ENCODE data around the gene NEAT1.
"Not testable (repeated sequence)": the region's sequence is repeated elsewhere in the genome, so short reads cannot be mapped to it uniquely, and the experiment has no call there.

The NEAT1 gene

DNA sequence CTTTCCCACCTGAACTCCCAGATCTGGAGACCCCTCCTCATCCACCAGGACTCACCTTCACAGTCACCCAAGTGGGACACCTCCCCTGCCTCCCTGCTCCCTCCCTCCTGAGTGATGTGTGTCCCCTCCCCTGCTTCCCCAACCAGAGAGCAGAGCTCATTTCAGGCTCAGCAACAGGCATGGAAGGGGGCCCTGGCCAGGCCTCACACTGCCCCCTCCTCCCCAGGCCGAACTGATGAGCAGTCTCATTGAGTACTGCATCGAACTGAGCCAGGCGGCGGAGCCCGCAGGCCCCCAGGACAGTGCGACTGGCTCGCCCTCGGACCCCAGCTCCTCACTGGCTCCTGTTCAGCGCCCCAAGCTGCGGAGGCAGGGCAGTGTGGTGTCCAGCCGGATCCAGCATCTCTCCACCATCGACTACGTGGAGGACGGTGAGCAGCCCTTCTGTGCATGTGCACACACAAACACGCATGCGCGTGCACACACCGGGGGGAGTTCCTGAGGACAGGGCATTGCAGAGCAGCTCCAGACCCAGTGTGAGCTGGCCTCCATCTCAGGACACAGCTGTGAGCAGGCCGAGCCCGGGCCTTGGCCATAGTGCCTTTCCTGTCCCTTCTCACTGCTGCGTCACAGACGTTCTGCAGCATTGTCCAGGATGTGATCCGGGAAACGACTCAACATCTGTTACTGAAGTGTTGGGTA, 17.8 kb upstream of the NEAT1 start:
- no peak for DNase-seq (ENCODE audit: low read depth, low spot score)

- no peak for DNase-seq (ENCODE audit: low read depth, low spot score)
These were observed 11.5 kb upstream of the NEAT1 start for GRCh38 chr11:65410936-65411680.

DNA sequence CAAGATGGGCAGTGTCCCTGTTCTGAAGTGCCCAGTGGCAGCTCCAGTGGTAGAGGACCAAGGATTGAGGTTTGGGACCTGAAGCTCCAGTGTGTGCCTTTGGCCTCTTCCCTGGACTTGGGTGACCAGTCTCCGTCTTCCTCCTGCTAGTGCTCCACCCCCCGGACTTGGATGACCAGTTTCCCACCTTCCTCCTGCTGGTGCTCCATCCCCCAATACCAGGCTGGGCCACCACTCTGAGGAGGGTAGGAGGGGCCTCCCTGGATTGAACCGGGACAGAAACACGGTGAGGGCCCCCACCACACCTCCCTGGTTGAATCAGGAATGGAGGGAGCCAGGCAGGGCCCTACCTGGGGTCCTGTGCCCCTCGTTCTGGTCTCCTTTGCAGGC, 10.9 kb upstream of the NEAT1 start:
- no peak for DNase-seq (ENCODE audit: low read depth, low spot score)

DNA sequence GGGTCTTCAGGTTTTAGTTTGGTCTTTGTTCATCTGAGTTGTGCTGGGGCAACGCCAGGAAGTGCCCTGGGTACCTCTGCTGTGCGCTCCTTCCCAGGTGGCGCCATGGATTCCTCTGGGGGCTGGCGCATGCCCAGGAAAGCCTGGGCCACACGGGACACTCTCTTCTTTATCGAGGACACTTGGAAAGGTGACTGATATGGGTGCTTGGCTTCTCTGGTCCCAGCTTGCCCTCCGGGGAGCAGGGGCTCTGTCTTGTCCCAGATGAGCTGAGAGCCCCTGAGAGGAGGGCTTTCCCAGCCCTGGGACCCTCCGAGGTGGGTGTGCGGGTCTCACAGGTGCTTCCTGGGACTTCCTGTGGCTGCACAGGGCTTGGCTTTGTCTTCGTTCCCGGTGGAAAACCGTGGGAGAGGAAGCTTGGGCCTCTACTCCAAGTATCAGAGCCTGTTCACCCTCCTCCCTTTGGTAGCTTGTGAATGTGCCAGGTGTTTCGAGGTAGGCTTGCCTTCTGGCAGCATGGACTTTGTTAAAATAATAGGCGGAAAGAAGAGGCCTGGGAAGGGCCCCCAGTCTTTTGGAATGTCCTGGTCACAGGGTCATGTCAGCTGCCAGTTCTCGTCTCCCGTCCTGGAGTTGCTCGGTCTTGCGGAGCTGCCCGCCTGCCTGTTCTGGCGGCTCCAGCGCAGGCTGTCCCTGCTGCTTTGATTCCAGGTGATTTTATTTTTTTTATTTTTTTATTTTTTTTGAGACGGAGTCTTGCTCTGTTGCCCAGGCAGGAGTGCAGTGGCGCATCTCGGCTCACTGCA, 10.1 kb upstream of the NEAT1 start:
- no peak for DNase-seq (ENCODE audit: low read depth, low spot score)

- not testable (repeated sequence) for DNase-seq (ENCODE audit: low read depth, low spot score)
These were observed 9.4 kb upstream of the NEAT1 start for GRCh38 chr11:65413077-65413664.

GRCh38 chr11:65414776-65415498, 7.7 kb upstream of the NEAT1 start:
- DNase-seq (ENCODE audit: low read depth, low spot score) = no peak

DNA sequence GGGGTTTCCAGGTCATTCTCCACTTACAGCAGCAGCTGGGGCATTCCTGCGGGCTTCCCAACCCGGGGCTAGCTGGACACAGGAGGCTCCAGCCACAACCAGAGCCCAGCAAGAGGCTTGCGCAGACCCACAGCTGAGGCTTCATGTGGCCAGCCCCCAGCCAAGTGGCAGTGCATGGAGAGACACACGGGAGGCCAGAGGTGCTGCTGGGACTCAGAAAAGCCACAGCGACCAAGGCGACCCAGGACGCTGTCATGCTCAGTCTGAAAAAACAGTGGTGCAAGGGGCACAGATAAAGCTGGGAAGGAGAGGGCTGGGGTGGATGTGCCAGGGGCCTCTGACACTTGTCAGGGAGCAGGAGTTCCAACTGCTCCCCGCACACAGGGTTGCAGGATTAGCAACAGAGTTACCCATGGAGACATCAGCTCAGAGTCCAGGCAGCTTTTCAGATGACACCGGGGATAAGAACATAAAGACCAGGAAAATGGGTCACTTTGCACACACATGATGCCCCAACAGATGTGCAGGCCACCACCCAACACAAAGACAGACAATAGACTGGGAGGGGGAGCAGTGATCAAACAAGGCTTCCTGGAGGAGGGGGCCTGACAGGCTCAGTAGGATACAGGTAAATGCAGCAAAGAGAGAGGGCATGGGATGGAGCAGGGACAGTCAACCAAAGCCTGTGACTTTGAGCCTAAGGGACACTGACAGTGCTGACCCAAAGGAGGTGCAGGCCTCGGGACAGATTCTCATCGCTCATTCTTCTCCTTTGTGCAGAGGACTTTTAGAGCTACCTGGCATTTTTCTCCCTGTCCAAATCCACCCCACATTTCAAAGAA, 6.9 kb upstream of the NEAT1 start:
- no peak for DNase-seq (ENCODE audit: low read depth, low spot score)

DNA sequence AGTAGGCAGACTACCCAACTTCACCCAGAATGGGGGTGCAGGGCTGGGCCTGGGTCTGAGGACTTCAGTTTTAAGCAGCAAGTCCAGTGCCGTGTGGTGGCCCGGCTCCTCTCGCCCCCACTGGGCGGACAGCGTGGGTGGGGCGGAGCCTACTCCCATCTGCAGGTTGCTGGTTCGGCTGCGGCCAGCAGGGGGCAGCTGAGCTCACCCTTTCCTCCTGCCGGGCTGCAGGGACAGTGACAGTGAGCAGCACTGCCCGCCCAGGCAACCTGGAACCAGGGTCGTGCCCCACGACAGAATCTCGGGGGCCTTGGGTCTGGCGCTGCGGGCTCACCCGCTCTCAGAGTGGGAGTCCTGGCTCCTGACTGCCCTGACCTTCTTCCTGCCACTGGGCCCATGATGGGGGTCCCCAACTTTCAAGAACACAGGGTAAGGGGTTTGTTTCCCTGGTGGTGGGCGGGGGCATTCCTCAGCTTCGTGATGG, 6.2 kb upstream of the NEAT1 start:
- no peak for DNase-seq (ENCODE audit: low read depth, low spot score)

- no peak for DNase-seq (ENCODE audit: low read depth, low spot score)
These were observed 5.5 kb upstream of the NEAT1 start for GRCh38 chr11:65416841-65417701.

DNA sequence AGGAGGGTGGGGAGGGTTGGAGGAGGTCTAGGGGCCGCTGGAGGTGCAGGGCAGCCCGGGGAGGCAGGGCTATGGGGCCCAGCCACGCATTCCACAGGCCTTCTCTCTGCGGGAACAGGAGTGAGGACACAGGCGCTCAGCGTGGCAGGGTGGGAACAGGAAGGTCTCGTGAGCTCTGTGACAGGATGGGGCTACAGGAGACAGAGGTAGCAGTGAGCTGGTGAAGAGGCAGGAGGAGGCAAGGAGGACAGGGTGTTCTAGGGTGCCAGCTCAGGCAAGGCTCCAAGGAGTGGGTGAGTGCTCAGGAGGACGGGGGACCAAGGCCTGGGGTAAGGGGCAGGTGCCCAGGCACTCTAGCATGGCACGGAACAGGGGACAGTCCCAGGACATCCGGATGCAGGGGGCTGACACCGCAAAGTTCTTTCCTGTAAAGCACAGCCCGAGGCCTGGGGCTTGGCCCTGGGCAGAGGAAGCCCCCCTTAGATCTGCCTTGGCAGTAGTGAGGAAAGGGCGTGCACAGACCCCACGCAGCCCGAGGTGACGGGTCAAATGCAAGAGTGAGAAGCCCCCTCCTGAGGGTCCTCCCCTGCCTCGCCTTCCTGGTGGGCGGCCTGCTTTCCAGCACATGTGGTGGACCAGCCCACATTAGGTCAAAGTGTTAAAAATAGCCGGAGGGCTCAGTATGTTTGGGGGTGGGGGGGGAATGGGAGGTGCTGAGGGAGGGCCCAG, 4.7 kb upstream of the NEAT1 start:
- DNase-seq (ENCODE audit: low read depth, low spot score) = no peak

- DNase-seq (ENCODE audit: low read depth, low spot score) = no peak
These were observed 4.2 kb upstream of the NEAT1 start for GRCh38 chr11:65418431-65418680.

GRCh38 chr11:65418681-65419459, 3.7 kb upstream of the NEAT1 start:
- DNase-seq (ENCODE audit: low read depth, low spot score) = peak; percentile 96

- no peak for DNase-seq (ENCODE audit: low read depth, low spot score)
These were observed 3.2 kb upstream of the NEAT1 start for GRCh38 chr11:65419460-65419771.

DNA sequence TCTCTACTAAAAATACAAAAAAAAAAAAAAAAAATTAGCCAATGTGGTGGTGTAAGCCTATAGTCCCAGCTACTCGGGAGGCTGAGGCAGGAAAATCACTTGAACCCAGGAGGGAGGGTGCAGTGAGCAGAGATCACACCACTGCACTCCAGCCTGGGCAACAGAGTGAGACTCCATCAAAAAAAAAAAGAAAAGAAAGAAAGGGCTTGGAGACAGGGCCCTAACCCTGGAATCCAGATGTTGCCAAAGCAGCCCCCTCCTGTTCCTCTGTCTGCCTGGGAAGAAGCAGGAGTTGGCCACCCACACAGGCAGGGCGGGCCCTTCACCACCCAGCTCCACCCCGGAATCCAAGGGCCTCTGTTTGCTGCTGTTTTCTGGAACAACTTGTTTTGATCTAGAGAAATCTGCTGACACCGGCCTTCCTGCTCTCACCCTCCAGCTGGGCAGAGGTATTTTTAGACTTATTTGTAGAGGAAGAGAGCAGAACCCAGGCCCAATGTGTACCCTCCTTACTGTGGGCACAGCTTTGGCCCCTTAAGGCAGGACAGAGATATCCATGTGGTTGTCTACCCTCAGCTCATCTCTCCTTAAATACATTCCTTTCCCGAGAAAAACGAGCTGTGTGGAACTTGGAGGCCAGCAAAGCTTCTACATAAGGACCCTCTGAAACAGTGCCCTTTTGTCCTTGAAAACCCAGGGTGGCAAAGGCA, 2.7 kb upstream of the NEAT1 start:
- peak; percentile 90 for DNase-seq (ENCODE audit: low read depth, low spot score)

DNA sequence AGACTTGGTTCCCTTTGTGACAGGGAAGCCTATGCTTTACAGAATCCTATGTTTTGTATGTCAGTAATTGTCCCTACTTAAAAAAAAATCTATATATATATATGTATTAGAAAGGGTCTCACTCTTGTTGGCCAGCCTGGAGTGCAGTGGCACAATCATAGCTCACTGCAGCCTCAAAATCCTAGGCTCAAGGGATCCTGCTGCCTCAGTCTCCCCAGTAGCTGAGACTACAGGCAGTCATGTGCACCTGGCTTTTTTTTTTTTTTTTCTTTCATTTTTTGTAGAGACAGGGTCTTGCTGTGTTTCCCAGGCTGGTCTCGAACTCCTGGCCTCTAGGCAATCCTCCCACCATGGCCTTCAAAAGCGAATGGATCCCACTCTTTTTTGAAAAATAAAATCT, 2.1 kb upstream of the NEAT1 start:
- DNase-seq (ENCODE audit: low read depth, low spot score) = no peak

DNA sequence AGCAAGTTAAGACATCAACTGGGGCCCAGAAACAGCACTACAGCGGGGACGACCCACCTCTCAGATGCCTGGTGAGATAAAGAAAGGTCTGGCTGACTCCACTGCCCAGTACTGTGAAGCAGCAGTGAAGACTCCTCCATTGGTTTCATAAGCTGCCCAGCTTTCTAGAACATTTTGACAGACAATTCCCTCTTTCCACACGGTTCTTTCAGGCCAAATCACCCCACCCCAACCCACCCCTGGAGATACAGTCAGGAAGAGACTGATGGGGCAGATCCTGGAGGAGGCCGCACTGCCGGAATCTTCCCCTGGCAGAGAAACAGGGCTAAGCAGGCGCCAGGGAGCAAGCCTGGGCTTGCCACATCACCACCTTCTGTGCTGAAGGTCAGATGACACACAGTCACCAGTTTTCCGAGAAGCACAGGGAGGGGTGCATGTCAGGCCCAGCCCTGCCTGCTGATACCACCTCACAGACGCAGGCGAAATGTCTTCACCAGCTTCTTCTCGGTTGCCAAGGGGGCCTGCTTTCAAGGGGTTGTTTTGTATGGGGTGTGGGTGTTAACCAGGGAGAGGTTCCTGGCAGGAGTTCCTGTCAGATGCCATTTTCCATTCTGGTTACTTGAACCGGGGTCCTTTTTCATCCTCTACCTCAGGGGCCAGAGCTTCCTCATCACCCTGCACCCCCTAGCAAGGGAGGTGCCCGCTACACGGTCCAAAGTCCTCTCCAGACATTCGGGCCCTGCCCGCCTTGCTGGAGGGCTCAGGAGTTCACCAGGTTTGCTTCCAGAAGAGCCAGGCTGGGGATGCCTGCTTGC, 1.4 kb upstream of the NEAT1 start:
- peak; percentile 94 for DNase-seq (ENCODE audit: low read depth, low spot score)

Data from brain pericyte (primary cell).